GM18520 (cell line): Measurements from ENCODE around the gene STPG4.

ENCODE experiments used
- ATAC-seq: cut with Tn5 transposase; IDR thresholded peaks from one replicate; pipeline ENCODE4 v1.9.1; 2021; ENCODE audit not compliant: unreplicated experiment

Gene STPG4

GRCh38 chr2:47091118-47091517 lies 64.0 kb downstream of the STPG4 start:
- ATAC-seq: no peak

- ATAC-seq: no peak
Observed at GRCh38 chr2:47089083-47089464, 66.0 kb downstream of the STPG4 start.

- ATAC-seq: no peak
Observed at GRCh38 chr2:47088371-47089082, 66.6 kb downstream of the STPG4 start.

GRCh38 chr2:47087051-47087450 lies 68.1 kb downstream of the STPG4 start:
- ATAC-seq: no peak

GRCh38 chr2:47086571-47086970 lies 68.5 kb downstream of the STPG4 start:
- no peak for ATAC-seq

GRCh38 chr2:47086054-47086471 lies 69.0 kb downstream of the STPG4 start:
- ATAC-seq: no peak

- no peak for ATAC-seq
Observed at GRCh38 chr2:47083886-47084687, 71.0 kb downstream of the STPG4 start.

- no peak for ATAC-seq
Observed at GRCh38 chr2:47083485-47083884, 71.6 kb downstream of the STPG4 start.

GRCh38 chr2:47083005-47083404 lies 72.1 kb downstream of the STPG4 start:
- ATAC-seq: no peak

- ATAC-seq: no peak
Observed at GRCh38 chr2:47080888-47081301, 74.2 kb downstream of the STPG4 start.

GRCh38 chr2:47079515-47080412 lies 75.3 kb downstream of the STPG4 start:
- ATAC-seq: no peak

GRCh38 chr2:47078541-47079482 lies 76.3 kb downstream of the STPG4 start:
- ATAC-seq: no peak

GRCh38 chr2:47077442-47078117 lies 77.5 kb downstream of the STPG4 start:
- no peak for ATAC-seq

GRCh38 chr2:47076586-47077441 lies 78.3 kb downstream of the STPG4 start:
- ATAC-seq: no peak

GRCh38 chr2:47076126-47076506 lies 79.0 kb downstream of the STPG4 start:
- ATAC-seq: no peak

- no peak for ATAC-seq
Observed at GRCh38 chr2:47075361-47076125, 79.6 kb downstream of the STPG4 start.

- ATAC-seq: no peak
Observed at GRCh38 chr2:47074691-47075090, 80.4 kb downstream of the STPG4 start.

- no peak for ATAC-seq
Observed at GRCh38 chr2:47073641-47074040, 81.5 kb downstream of the STPG4 start.
